EL (cell line): Measurements from ENCODE around the gene NEU4.
A peak's percentile ranks its signal among the peaks of the same experiment; 100 is the strongest.
"Not testable (repeated sequence)": the region's sequence is repeated elsewhere in the genome, so short reads cannot be mapped to it uniquely, and the experiment has no call there.

Source experiments
- DNase-seq: peaks from one replicate; pipeline ENCODE4 v3.0.0-alpha.2; 2016

NEU4 gene

GRCh38 chr2:241814393-241814642, 5.3 kb downstream of the NEU4 start:
- DNase-seq, result no peak

GRCh38 chr2:241814643-241815476, 5.9 kb downstream of the NEU4 start:
- DNase-seq, result no peak

GRCh38 chr2:241815477-241816430, 6.8 kb downstream of the NEU4 start:
- DNase-seq, result no peak

GRCh38 chr2:241816431-241817121, 7.6 kb downstream of the NEU4 start:
- no peak for DNase-seq

- no peak for DNase-seq
Observed at GRCh38 chr2:241817126-241817820, 8.3 kb downstream of the NEU4 start.

- not testable (repeated sequence) for DNase-seq
Observed at GRCh38 chr2:241817821-241818215, 8.8 kb downstream of the NEU4 start.

GRCh38 chr2:241818229-241818942, 9.4 kb downstream of the NEU4 start:
- no peak for DNase-seq

DNA sequence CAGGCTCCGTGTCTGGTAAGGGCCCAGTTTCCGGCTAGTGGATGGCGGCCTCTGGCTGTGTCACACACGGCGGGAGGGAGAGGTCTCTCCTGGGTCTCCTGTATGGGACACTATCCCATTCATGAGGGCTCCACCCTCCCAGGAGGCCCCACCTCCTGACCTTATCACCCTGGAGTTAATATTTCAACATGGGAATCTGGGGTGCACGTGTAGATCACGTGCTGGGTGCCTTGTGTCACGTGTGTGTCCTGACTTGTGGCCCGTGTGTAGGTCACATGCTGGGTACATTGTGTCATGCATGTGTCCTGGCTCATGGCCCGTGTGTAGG, 9.9 kb downstream of the NEU4 start:
- DNase-seq, result no peak

- not testable (repeated sequence) for DNase-seq
Observed at GRCh38 chr2:241819947-241820624, 11.1 kb downstream of the NEU4 start.

GRCh38 chr2:241820625-241821384, 11.8 kb downstream of the NEU4 start:
- no peak for DNase-seq

DNA sequence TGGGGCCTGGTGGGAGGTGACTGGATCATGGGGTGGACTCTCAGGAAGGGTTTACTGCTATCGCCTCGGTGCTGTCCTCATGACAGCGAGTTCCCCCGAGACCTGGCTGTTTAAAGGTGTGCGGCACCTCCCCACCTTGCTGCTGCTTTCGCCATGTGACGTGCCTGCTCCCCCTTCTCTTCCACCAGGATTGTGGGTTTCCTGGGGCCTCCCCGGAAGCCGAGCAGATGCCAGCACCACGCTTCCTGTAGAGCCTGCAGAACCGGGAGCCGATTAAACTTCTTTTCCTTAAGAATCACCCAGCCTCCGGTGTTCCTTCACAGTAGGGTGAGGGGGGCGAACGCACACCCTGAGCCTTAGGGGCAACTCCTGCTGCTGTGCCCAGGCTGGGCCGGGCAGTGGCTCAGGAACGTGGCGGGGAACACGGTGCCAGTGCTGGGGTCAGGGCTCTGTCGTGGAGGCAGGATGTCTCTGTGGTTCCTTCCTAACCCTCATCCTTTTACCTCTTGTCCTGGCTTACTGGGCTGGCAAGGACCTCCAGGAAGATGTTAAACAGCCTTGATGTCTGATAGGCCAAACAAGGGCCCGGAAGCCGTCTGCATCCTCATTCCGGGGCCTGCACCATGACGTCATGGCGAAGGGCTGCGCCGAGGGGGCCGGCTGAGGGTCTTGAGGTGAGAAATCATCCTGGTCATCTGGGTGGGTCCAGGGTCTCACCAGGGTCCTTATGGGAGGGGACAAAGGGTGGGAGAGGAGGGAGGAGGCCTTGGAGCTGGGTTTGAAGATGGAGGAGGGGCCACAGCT, 12.7 kb downstream of the NEU4 start:
- DNase-seq, result no peak

DNA sequence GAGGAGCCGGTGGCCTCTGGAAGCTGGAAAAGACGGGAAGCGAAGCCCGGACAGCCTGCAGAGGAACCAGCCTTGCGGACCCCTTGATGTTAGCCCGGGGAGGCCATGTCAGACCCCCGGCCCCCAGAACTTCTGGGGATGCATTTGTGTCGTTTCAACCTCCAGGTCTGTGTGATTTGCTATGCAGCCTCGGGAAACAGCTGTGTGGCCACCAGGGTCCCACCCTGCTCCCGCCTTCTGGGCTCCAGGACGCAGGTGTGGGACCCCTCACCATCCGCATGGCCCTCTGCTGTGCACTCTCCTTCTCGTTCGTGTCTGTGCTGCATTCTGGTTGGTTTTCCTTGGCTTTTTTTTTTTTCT, 13.3 kb downstream of the NEU4 start:
- DNase-seq, result no peak

GRCh38 chr2:241823531-241824437, 14.8 kb downstream of the NEU4 start:
- not testable (repeated sequence) for DNase-seq

DNA sequence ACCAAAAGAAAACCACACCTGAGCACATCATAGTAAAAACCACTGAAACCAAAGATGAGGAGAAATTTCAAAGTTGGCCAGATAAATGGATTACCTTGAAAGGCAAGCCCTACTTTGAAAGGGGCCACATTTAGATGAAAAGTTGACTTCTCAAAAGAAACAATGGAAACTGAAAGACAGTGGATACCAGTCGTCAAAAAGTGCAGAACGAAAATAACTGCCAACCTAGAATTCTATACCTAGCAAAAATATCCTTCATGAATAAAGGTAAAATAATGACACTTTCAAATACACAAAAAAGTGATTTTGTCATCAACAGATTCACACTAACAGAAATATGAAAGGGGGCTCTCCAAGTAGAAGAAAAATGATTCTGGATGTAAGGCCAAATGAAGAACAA, 18.4 kb downstream of the NEU4 start:
- DNase-seq, result no peak

- DNase-seq, result peak; percentile 74
Observed at GRCh38 chr2:241833101-241833663, 24.2 kb downstream of the NEU4 start.

DNA sequence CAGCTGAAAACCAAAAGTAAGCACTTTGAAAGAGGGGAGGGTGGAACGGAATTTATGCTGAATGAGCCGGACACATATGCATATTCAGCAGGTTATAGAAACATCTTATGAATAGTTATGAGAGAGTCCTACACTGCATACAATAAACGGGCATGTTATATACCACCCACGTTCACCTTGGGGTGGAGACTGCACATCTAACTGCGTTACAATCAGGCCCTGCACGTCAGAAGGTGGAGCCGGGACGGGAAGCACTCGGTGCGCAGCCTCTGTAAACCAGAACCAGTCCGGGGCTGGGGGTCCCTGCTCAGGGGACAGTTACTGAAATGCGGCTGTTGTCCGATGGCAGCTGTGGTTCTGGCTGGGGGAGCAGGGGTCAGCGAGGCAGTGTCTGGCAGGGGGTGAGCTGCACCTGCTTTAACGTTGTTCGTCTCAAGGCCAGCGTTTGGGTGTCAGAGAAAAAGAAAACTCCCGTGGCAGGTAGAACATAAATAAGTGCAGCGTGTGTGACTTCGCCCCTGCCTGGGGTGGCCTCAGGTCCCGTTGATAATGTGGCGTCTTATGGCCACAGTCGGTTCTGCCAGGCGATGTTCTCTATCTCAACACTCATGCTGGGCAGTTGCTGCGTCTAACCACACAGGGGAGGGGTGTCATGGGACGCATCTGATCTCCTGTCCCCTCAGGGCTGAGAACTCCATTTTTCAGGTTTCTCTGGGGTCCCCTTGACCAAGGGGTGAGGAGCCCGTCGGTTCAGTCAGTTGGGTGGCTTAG, 24.9 kb downstream of the NEU4 start:
- DNase-seq, result not testable (repeated sequence)

DNA sequence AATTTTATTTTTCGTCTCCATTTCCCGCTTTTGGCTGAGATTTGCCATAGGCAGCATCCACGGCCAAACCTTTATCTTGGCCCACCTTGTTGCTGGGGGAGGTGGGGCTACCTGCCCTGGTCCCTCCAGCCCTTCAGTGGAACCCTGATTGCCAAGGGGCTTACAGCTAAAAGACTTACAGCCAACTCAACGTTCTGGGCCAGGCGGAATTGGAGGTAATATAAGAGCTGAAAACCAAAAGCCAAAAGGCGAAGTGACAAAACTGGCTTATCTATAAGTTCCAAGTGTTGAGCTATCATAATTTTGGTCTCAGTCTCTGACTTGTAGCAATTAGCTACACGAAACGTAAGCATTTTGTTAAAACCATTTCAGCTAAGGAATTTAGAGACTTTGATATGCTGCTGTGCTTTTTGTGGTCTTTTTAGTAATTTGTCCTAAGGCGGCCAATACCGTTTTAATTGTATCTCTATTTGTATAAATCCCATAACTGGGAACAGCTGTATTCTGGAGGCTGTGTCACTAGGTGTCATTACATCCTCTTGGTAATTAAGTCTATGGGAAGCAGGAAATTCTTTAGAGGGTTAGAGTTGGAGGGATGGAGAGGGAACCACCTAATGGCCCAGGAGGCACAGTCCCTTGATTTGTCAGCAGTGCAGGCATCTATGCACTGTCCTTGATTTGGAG, 25.7 kb downstream of the NEU4 start:
- no peak for DNase-seq
